IPS-NIHi7 (cell line): ENCODE measurements around the gene HMGCS1.
"Not testable (repeated sequence)": the region's sequence is repeated elsewhere in the genome, so short reads cannot be mapped to it uniquely, and the experiment has no call there.

Source experiments
- DNase-seq: peaks from one replicate; pipeline ENCODE4 v3.0.0; 2012; ENCODE audit warnings: mixed read lengths; ENCODE audit errors: extremely low spot score

Gene HMGCS1

GRCh38 chr5:43274435-43275114, 38.6 kb downstream of the HMGCS1 start:
- DNase-seq: peak; percentile 36

DNA sequence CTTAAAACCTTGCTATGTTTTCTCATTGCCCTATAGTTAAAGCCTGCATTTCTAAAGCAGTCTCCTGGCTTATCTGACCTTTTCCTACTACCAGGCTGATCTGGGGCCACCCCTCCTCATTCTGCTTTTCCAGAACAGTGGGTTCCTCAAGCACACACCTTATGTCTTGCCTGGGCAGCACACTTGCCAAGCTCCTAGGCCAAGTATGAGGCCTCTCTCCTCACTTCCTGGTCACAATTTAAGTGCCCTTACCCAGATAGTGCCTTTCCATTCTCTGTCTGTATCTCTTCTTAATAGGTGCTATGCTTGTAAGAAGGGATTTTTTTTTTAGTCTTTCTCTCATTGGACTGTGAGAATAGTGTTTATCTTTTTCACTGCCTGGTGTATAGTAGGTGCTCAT, 39.7 kb downstream of the HMGCS1 start:
- no peak for DNase-seq

DNA sequence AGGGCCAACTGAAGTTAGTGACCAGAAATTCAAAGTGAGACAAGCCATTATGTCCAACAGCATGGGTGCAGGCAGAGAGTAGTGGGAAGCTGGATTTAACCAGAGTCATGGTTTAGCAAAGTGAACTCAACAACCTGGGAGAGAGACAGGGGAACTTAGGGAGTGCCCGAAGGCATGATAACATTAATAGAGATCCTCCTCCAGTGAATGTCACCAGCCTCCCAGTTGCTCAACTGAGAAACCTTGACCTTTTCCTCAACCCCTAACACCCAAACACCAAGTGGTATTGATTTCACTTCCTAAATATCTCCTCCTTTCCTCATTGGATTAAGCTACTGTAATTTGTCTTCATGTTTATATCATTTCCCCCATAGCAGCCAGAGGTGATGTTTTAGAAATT, 42.6 kb downstream of the HMGCS1 start:
- no peak for DNase-seq

DNA sequence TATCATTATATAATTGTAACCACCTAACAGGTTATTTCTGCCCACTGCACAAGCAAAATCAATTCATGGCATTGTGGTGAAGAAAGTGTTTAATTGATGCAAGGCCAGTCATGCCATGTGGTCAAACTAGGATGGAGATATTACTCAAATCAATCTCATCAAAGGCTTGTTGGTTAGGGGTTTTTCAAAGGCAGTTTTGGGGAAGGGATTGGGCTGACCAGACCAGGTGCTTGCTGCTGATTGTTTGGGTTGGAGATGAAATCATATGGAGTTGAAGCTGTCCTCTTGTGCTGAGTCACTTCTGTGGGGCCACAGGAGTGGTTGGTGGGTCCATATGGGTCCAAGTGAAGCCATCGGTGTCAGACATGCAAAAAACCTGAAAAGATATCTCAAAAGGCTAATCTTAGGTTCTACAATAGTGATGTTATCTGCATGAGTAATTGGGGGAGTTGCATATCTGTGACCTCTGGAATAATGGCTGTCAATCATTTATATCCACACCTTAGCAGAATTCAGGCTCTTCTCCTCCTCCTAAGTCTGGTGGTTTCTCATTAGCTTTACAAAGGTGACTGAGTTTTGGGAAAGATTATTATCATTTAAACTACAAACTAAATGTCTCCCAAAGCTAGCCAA, 44.9 kb downstream of the HMGCS1 start:
- DNase-seq: no peak

DNA sequence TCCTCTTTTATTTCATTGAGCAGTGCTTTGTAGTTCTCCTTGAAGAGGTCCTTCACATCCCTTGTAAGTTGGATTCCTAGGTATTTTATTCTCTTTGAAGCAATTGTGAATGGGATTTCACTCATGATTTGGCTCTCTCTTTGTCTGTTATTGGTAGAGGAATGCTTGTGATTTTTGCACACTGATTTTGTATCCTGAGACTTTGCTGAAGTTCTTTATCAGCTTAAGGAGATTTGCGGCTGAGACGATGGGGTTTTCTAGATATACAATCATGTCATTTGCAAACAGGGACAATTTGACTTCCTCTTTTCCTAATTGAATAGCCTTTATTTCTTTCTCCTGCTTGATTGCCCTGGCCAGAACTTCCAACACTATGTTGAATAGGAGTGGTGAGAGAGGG, 50.9 kb downstream of the HMGCS1 start:
- not testable (repeated sequence) for DNase-seq

DNA sequence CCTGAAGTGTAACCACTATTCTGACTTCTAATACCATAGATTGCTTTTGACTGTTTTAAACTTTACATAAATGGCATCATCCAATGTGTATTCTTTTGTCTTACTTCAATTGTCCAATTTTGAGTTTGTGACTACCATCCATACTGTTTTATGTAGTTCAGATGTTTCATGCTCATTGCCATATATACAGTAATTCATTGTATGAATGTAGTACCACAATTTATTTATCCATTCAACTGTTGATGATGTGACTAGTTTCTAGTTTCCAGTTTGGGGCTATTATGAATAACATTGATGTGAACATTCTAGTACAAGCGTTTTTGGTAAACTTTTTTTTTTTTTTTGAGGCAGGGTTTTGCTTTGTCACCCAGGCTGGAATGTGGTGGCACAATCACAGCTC, 55.1 kb downstream of the HMGCS1 start:
- no peak for DNase-seq

DNA sequence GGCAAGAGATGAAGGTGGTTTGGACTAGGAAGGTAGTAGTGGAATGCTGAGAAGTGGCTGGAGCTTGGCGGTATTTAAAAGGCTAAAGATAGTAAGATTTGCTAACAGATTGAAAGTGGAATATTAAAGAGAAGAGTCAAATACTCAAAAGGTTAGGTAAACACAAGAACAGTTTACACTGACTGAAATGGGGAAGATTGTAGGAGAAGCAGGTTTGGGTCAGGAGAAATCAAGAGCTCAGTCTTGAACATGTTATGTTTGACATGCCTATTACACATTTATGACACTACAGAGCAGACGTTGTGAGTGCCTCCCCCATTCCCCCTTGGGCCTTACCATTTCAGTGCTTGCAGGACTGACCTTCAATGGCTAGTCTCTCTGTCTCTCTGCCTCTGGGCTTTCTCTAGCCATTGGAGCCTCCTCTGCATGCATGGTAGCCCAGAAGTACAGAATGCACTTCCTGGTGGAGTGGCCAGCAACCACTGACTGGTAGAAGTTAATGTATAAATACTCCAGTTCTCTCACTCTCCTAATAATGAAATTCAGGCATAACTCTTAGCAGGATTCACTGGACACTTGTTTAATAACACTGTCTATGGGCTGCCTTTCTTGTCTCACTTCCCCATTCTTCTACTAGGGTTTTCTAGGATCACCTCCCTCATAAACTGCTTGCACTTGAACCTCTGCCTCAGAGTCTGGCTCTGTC, 56.8 kb downstream of the HMGCS1 start:
- DNase-seq: no peak

GRCh38 chr5:43255704-43256103, 57.5 kb downstream of the HMGCS1 start:
- DNase-seq: no peak

DNA sequence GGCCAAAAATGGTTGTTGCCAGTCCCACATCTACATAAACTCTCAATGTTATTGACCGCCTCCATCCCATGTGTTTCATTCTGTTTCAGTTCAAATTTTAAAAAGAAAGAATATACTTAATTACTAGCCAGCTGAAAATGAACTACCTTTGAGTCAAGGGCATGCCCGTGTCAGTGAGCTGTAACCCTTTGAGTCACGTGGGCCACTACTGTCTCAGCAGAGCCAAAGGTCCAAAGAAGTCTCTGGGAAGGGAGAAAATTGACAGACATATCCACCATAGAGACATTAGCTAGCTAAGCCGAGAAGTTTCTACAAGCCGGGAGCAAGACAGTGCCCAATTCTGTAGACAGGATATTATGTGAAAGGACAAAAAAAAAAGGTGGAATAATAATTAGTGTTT, 61.5 kb downstream of the HMGCS1 start:
- no peak for DNase-seq

DNA sequence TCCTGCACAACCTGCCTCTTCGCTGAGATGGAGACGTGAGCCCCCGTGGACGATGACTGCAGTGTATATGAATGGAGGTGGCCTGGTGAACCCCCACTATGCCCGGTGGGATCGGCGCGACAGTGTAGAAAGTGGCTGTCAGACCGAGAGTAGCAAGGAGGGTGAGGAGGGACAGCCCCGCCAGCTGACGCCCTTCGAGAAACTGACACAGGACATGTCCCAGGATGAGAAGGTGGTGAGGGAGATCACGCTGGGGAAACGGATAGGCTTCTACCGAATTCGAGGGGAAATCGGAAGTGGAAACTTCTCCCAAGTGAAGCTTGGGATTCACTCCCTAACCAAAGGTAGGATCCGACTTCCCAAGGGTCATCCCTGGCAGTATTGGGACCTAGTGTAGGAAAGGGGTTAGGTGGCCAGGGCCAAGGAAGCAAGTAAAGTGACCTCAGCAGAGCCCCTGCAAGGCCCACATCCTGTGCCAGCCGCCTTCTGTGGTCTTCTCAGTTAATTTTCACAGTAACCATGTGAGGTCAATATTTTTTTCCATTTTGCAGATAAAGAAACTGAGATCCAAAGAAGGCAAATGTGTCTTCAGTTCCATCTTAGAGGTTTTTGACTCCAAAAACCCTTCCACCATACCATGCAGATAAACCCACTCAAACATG, 67.4 kb downstream of the HMGCS1 start:
- no peak for DNase-seq

DNA sequence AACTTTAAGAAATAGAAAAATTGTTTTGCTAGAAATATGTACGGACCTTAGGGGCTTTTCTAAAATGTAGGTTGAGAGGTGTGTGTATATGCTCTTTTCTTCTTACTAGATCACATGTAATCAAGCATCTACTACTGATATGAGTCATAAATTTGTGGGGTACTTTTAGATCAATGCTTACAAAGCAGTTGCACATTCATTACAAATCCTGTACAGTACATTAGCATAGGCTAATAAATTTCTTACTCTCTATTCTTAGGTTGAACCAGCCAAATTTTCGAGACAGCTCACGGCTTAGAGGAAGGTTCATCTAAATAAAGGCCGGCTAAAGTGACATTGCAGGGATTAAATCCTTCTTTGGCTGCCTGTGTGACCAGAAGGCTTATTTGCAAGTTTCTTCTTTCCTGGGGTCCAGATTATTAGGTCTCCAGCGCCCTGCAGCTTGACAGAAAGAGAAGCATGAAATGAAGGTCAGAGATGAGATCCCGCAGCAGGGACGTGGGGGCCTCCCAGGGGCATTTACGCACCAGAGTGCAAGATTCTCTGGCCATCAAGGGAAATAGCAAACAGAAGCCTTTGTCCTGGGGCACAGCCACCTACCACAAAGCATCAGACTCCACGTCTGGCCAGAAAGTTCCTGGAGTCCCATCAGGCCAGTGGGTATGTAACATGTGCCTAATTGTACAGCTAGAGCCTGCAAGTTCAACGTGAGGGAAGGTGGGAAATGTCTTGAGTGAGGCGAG, 68.2 kb downstream of the HMGCS1 start:
- DNase-seq: no peak

DNA sequence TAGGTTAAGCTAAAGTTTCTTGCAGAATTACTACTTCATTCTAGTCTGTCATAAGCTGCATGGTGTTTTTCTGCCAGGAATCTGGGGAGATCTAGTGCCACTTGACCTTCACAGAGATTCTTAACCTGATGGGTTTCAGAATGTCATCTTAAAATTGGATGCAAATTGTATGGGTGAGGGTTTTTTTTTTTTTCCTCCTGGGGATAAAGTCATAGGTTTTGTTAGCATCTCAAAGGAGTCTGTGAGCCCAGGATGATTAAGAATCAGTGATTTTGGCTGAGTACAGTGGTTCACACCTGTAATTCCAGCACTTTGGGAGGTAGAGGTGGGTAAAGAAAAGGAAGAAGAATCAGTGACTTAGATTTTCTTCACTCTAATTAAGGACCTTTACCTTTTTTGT, 69.9 kb downstream of the HMGCS1 start:
- DNase-seq: no peak

- no peak for DNase-seq
Observed at GRCh38 chr5:43242196-43242595, 71.0 kb downstream of the HMGCS1 start.
